ENCODE data around the gene ZNF487. TPM values are rescaled to one million over a fixed set of nuclear protein-coding genes. Genes with fewer than 3 reads are reported as not detected.

Gene ZNF487
- total and polyA plus RNA-seq, 2 experiments from 2014 or later = 8.1 to 8.9 TPM

GRCh38 chr10:43427166-43427825 lies 9.6 kb upstream of the ZNF487 start:
- Histone ChIP-seq H3K4me3 (no peak overlapping the region), H3K36me3 (replicated peaks; ENCODE audit: insufficient read depth, low read depth) (no peaks in the 10 kb centered on the region), H2AFZ (no peak overlapping the region), H4K20me1 (ENCODE audit: insufficient read depth, poor library complexity, severe bottlenecking) (no peaks in the 10 kb centered on the region), H3K9me2 (replicated peaks; ENCODE audit: insufficient read depth) (no peaks in the 10 kb centered on the region), H3K27ac (no peak overlapping the region), H3K27me3 (no peaks in the 10 kb centered on the region), H3K4me1 (ENCODE audit: insufficient read depth) (no peaks in the 10 kb centered on the region), H3K9me3 (ENCODE audit: low read depth) (no peaks in the 10 kb centered on the region), H3K4me2 (no peak overlapping the region), H3K79me2 (no peaks in the 10 kb centered on the region)
- TF ChIP-seq EZH2 (IDR thresholded peaks at IDR 0.05; ENCODE audit: borderline replicate concordance) (no peak), CTCF (IDR thresholded peaks at IDR 0.05; ENCODE audit: poor library complexity) (no peak), EZH2phosphoT487 (IDR thresholded peaks at IDR 0.05; ENCODE audit: low read depth, severe bottlenecking, unreplicated experiment) (no peak)
- DNase-seq (ENCODE audit: low spot score) = no peak
- 92% methylated on average over 12 of the region's 12 CpGs for whole genome bisulfite sequencing (ENCODE audit: low lambda C conversion rate, missing lambda C conversion rate)

- Histone ChIP-seq H3K27me3 (no peaks in the 10 kb centered on the region), H4K20me1 (ENCODE audit: insufficient read depth, poor library complexity, severe bottlenecking) (no peaks in the 10 kb centered on the region), H3K4me1 (ENCODE audit: insufficient read depth) (peaks cover 3% of the 10 kb centered on the region), H3K9me2 (replicated peaks; ENCODE audit: insufficient read depth) (no peaks in the 10 kb centered on the region), H2AFZ (no peak overlapping the region), H3K9me3 (ENCODE audit: low read depth) (no peaks in the 10 kb centered on the region), H3K36me3 (replicated peaks; ENCODE audit: insufficient read depth, low read depth) (no peaks in the 10 kb centered on the region), H3K79me2 (peaks cover 8% of the 10 kb centered on the region), H3K27ac (no peak overlapping the region), H3K4me2 (no peak overlapping the region), H3K4me3 (no peak overlapping the region)
- 86% methylated on average over 8 of the region's 8 CpGs for WGBS (ENCODE audit: low lambda C conversion rate, missing lambda C conversion rate)
- TF ChIP-seq EZH2phosphoT487 (IDR thresholded peaks at IDR 0.05; ENCODE audit: low read depth, severe bottlenecking, unreplicated experiment) (no peak), CTCF (IDR thresholded peaks at IDR 0.05; ENCODE audit: poor library complexity) (no peak), EZH2 (IDR thresholded peaks at IDR 0.05; ENCODE audit: borderline replicate concordance) (no peak)
- DNase-seq (ENCODE audit: low spot score) = no peak
Observed at GRCh38 chr10:43430926-43431663, 5.8 kb upstream of the ZNF487 start.

- Histone ChIP-seq H3K4me1 (ENCODE audit: insufficient read depth) (peaks cover 8% of the 10 kb centered on the region), H3K4me3 (peak overlapping the region; percentile 77), H3K9me3 (ENCODE audit: low read depth) (no peaks in the 10 kb centered on the region), H3K36me3 (replicated peaks; ENCODE audit: insufficient read depth, low read depth) (no peaks in the 10 kb centered on the region), H3K27me3 (no peaks in the 10 kb centered on the region), H3K4me2 (peak overlapping the region; percentile 83), H3K79me2 (peaks cover 26% of the 10 kb centered on the region), H3K9me2 (replicated peaks; ENCODE audit: insufficient read depth) (no peaks in the 10 kb centered on the region), H4K20me1 (ENCODE audit: insufficient read depth, poor library complexity, severe bottlenecking) (no peaks in the 10 kb centered on the region), H3K27ac (peak overlapping the region; percentile 98), H2AFZ (peak overlapping the region; percentile 76)
- DNase-seq (ENCODE audit: low spot score) = no peak
- TF ChIP-seq EZH2 (IDR thresholded peaks at IDR 0.05; ENCODE audit: borderline replicate concordance) (no peak), CTCF (IDR thresholded peaks at IDR 0.05; ENCODE audit: poor library complexity) (no peak), EZH2phosphoT487 (IDR thresholded peaks at IDR 0.05; ENCODE audit: low read depth, severe bottlenecking, unreplicated experiment) (no peak)
- 8% methylated on average over 28 of the region's 30 CpGs for WGBS (ENCODE audit: low lambda C conversion rate, missing lambda C conversion rate)
Observed at GRCh38 chr10:43437141-43437870, 395 bp downstream of the ZNF487 start.
